CD1c-positive myeloid dendritic cell (primary cell): ENCODE results near the gene PRRT4.

Source experiments
- DNase-seq: peaks from one replicate; pipeline ENCODE4 v3.0.0-alpha.2; 2016; ENCODE audit errors: extremely low spot score

The PRRT4 gene

DNA sequence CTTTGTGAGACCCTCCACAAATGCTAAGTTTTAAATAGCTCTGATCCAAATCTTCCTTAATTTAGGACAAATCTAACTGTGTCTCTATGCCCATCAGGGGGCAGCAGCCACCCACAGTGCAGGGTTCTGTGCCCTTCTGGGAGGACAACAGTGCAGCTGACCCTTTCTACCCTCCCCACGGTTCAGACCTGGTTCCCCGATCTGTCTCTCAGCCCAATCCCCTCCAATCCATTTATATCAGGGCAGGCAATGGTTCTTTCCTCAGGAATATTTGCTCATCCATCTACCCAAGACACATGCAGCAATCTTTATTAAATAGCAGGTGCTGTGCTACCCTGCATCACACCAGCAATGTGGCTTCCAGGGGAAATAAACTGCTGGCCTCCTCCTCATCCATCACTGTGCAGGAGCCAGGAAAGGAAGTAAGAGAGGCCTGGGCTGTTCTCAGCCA is 13.8 kb downstream of the PRRT4 start:
- peak; percentile 54 for DNase-seq

DNA sequence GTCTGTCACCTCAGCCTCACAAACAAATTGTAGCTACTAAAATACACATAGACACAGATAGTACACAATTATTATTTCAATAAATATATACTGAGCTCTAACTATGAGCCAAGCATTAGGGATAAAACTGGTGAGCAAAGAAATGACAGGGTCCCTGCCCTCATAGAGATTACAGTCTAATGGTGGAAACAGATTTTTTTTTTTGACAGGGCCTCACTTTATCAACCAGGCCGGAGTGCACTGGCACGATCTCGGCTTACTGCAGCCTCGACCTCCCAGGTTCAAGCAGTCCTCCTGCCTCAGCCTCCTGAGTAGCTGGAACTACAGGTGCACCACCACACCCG is 17.1 kb downstream of the PRRT4 start:
- DNase-seq = no peak

DNA sequence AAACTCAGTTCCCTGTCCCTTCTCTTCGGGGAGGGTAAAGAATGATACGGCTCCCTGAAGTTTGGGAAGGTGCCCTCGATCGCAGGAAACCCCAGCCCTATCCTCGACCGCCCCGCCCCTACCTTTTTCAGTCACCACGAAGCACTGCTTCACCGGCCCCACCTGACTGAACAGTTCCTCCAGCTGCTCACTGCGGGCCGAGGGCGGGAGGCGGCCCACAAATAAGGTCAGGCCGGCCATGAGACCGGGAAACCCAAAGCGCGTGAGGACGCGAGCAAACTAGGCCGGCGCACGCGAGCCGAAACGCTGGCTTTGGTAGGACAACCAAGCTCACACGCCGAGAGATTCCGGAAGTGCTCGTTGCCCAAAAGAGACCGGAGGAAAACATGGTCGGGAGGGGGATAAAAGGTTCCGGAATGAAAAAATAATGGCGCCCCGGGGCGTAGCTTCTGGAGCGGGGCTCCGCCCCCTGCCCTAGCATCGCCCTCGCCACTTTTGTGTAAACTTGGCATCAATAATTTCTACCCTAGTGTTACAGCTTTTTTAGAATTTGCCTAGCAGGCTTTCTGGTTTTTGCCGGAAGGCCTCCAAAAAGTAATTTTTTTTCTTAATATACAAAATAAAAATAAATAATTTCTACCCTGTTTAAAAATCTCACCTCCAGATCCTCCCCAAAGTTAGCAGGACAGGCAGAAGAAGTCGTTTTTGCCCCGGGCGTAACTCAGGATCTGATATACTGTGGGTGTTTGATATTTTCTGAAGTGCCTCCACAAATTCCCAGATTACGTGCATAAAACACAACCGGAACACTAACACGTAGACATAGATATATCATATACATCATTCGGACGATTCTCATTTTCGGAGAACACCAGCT is 17.7 kb downstream of the PRRT4 start, which contains the start of gene RBM28:
Gene RBM28, minus strand, starts transcription at position 355 of the 877 bp plus-strand sequence. Its CDS starts 115 bp downstream, at position 240.
- peak; percentile 97 for DNase-seq

DNA sequence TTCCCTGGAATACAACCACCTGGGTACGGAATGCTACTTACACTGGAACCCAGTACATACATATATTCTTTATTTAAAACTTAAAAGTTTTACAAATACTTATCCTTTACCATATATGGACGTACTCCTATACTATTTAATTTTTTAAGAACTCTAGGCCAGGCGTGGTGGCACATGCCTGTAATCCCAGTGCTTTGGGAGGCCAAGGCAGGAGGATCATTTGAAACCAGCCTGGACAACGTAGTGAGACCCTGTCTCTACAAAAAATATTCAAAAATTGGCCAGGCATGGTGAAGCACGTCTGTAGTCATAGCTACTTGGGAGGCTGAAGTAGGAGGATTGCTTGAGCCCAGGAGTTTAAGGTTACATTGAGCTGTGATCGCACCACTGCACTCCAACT is 19.8 kb downstream of the PRRT4 start:
- DNase-seq = no peak

DNA sequence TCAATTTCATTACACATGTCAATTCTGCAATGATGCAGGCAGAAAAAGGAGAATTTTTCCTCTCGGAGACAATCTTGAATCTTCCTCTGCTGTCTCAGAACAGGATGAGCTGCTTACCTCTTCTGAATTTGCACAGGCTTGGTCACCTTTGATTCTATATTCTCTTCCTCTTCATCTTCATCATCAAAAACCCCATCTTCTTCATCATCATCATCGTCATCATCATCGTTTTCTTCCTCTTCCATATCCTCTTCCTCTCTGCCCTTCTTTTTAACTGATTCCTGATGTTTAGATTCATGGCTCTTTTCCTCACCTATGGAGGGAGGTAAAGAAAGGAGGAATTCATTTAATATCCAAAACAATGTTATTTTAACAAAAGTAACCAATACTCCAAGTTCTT is 25.8 kb downstream of the PRRT4 start:
- DNase-seq = no peak

DNA sequence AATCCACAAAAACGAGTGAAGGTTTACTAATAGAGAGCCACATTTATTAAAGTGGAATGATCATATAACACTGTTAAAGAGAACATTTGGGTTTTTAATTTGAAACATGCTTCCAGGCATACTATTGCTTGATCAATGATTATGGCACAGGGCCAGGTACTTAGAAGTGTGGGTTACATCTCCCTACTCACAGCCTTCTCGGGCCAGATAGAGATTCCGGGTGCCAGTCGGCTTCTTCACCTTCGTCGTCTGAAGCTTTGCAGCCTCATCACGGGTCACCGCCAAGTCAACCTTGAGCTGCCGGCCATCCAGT is 37.2 kb downstream of the PRRT4 start:
- no peak for DNase-seq

DNA sequence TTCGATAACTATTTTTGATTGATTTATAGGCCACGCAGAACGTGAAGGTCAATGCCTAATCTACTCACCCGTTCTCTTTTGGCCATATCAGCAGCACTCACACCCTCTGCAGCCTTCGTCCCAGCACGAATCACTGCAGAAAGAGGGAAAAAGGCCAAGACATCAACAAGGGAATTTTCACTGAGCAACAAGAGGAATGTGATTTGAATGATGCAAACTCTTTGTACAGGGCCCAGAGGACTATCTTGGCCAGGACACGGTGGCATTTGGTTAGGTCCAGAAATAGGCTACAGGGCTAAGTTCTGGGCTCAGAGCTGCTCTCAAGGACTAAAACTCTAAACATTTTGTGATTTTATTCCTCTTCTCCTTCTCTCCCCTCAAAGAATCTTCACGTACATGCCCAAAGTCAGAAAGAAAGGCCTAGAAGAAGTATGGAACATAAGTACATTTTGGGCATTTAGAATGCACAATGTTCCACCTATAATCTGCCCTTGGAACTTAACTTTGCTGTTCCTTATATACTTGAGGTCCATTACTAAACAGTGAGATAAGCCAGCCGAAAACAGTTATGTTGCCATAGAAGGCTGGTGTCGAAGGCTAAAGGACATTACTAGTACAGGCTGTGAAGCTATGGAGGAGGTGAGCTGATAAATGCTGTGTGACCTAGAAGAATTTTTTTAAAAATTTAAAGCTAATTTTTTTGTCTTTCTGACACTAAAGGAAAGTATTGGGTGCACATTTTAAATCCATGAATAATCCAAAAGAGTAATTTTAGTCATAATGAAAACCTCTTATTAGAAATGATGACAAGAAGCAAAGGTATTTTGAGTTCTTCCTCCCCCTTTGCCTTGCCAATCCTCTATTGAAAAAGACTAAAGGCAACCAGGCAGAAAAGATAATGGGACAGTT is 37.8 kb downstream of the PRRT4 start:
- no peak for DNase-seq

DNA sequence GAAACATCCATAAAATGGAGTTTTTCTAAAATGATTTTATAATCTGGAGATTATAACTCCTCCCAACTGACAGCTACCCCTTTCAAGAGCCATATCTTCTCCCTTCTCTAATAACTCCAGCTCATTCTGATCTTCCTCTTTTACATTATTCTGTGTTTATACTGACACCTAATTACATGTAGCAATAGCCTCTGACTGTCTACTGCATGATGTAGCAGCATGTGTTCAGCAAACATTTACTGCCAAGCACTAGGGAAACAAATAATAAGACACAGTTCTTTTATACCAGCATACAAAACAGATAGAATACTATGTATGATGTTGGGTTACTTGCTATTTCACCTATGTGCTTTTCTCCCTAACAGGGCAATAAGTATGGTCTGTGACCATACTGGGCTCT is 38.5 kb downstream of the PRRT4 start:
- DNase-seq = no peak

DNA sequence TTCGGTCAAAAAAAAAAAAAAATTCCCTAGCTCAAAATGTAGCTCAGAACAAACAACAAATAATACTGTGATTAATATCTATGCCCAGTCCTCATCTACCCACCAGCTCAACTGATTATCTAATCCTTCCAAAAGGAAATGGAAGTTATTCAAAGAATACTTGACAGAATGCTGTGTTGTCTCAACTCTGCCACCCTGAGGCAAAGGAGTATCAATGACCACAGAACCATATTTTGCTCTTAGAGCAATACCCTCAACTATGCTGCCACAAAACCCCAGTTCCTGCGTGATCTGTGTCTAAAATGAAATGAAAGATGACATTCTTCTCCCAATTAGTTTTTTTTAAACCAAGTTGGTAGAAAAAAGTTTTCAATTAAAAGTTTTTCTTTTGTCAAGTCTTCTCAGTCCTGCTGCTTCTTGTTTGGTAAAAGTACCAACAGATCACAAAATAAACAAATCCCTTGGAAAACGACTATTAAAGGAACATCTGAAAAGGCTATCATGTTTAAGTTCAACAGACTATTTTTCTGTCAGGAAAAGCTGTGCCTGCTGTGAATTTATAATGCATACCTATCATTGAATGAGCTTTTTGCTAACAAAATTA is 39.3 kb downstream of the PRRT4 start:
- peak; percentile 20 for DNase-seq

DNA sequence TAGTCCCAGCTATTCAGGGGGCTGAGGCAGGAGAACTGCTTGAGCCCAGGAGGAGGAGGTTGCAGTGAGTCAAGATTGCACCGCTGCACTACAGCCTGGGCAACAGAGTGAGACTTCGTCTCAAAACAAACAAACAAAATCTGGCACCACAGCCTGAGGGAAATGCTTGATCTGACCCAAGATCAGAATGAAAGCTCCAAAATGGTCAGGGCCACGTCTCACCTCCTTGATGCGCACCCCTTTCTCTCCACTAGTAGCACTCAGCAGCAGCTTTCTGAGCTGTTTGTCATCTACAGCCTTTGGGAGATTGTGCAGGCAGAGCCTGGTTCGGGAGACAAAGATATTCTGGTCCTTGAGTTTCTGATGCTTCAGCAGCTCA is 40.5 kb downstream of the PRRT4 start:
- DNase-seq = no peak

DNA sequence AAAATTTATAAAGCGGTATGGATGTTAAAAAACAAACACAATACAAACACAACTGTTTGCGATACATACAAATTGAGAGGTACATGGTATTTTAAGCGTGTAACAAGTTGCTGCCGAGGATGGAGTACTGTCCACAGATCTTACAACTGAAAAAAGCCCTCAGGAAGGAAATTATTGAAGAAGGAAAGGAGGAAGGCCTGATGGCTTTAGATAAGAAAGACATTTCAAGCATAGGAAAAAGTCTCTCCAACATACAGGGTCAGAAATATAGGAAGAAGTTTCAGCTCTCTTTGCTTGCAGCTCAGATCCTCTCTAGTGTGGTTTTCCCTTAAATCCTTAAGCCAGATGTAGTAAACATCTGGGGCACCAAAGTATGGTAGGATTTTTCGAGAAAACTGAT is 42.8 kb downstream of the PRRT4 start:
- DNase-seq = no peak

DNA sequence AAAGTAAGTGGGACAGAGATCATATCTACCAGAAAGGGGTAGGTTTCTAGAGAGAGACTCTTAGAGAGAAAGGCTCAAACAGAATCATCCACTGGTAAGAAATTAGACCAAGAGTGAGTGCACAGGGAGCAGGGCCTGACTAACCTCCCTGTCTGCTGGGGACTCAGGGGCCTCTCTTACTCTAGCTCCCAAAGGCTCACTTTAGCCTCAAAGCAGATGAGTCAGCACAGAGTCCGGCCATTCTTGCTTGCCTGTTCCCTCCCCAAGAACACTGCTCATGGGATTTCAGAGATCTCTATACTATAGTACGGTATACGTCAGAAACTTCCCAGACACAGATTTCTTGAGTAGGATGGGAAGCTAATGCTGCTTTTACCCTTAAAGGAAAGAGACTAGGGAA is 50.5 kb downstream of the PRRT4 start:
- DNase-seq = no peak

DNA sequence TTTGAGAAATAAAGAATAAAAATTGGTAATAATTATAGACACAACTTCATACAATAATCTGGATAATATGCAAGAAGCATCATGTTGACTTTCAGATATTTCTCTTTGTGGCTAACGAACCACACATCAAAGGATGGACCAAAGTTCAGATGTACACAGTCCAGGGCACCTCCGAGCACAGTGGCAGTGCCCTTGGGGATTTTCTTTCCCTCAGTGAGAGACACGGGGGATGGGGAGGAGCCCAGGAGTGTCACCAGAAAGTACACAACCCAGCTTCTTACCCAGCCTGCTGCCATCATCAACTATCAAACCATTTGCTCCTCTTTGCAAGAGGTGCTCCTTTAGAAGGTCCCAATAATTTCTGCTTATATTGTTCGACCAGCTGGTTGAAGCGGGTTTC is 51.0 kb downstream of the PRRT4 start:
- DNase-seq = no peak

DNA sequence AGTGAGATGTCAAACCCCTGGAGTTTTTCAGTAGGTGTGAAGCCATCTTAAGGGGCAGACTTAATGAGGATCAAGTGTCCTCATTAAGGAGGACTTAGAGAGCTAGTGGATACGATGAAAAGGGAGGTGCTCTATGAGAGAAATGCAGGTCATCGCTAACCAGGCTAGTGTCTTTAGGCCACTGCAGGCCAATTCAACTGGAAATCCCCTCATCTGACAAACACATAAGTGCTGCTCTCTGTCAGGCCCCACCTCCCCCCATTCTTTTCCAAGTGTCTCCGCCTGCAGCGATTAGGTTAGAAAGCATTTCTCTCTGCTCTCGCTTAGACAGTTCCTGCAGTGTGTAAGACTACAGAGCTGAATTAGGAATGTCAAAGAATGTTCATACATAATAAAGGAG is 51.5 kb downstream of the PRRT4 start:
- DNase-seq = no peak

DNA sequence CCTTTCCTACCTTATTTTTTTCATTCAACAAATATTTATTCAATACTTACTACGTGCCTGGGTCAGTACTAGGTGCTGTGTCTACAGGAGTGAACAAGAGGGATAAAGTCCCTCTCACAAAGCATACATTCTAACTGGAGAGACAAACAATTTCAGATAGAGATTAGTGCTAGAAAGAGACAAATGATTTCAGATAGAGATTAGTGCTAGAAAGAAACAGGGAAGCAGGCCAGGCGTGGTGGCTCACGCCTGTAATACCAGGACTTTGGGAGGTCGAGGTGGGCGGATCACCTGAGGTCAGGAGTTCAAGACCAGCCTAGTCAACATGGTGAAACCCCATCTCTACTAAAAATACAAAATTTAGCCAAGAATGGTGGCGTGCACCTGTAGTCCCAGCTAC is 52.4 kb downstream of the PRRT4 start:
- no peak for DNase-seq

DNA sequence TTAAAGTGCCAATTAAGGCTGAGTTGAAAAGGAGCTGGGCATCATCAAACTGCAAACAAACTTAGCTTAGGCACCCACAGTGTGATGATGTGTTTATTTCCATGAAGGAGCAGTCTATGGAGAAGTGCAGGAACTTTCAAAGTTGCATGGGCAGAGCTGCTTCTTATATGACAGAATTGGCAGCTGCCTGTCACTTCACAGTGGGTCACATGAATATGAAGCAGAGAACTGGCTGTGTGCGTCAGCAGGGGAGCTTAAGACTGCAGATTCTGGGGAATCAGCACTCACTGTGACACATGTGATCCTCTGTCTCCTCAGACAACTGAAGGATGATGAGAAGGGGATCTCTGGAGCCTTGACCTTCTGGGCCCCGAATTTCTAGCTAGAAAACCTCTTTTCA is 54.4 kb downstream of the PRRT4 start:
- DNase-seq = no peak

DNA sequence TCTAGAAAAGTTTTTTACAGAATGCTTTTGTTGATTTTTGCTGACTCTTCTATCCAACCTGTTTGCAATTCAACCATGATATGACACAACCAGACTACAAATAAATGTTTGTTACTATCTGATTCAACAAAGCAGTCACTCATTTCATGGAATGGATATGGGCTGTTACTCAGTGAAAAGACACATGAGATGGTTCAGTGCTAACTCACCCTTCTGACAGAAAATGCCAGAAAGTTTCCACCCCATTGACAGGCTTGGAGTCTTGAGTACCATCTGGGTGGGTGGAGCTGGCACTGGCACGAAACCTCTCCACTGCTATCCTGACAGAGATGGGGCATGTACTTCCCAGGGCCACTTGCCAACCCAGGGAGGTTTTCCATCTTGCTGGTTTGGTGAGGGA is 57.3 kb downstream of the PRRT4 start:
- no peak for DNase-seq

DNA sequence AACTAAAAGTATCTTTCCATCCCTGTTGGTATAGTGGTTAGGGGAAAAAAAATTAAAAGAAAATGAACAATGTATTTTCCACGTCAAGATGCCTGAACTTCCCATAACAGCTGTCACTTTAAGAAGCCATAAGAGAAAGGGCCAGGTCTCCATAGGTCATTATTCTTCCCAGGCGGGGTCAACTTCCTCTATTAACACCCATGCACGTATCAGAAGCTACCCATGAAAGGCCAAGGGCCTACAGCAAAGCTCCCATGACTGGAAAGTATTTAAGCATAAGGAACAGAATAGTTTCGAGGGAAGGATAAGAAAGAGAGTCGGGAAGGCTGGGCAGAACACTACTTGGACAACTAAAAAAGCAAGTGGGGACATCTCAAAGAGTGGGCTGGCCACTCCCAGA is 57.8 kb downstream of the PRRT4 start:
- peak; percentile 30 for DNase-seq

DNA sequence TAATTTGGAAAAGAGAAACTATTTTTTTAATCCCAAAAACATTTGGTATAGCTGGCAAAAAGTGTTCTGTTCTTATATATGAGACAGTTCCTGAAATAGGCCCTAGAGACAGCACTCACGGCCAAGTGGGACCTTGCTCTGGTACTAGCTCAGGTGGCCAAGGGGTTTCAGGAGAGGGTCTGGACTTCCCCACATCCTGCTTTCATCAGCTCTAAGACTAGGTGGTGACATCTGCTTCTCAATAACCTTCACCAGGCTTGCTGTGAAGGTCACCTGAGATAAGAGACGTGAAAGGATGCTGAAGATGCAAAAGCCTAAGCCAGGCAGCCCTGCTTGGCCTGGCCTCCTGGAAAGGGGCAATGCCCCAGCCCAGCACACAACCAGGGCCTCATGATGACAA is 58.4 kb downstream of the PRRT4 start:
- no peak for DNase-seq

DNA sequence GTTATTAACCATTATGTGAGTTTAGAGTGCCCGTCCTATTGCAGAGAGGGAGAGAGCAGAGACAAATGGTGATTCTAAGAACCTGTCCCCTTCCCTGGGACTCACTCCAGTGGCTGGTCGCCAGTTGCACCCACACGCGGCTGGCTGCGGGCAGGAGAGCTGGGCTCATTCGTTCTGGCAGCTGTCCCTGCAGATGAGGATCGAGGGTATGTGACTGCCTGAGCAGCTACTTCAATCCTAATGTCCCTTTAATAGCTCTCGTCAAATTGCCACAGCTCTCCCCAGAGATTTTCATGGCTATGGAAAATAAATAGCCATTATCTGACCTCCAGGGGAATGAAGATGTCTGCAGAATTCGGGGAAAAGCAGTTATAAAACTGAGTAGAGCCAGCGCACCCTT is 59.4 kb downstream of the PRRT4 start:
- DNase-seq = no peak
